ENCODE data around the gene EBF3.

- no peak for TF ChIP-seq CTCF (IDR thresholded peaks at IDR 0.05 in 8 of 11, conservative IDR thresholded peaks at IDR 0.05 in 3 of 11)
- no peak for TF ChIP-seq POLR2A (IDR thresholded peaks at IDR 0.05)
- TF ChIP-seq POLR2AphosphoS5 (IDR thresholded peaks at IDR 0.05): no peak
Observed at GRCh38 chr10:129964611-129965424, 744 bp upstream of the EBF3 start.
